Breast epithelium (tissue), 4 donors: ENCODE data around the gene ANO5. TPM values are rescaled to one million over a fixed set of nuclear protein-coding genes. Genes with fewer than 3 reads are reported as not detected.

Experiments
- DNase-seq, 2 donors: peaks; one replicate each; pipeline ENCODE4 v3.0.0-alpha.2; 2019; ENCODE audit warnings: low spot score in 2 of 2
- H3K27ac ChIP-seq, 2 donors: fragments of 200-600 bp; sonication (generic) in 1 of 2; one replicate each; pipeline ENCODE4 v1.5.1; 2016 to 2019; ENCODE audit warnings: mild to moderate bottlenecking in 1 of 2
- H3K27me3 ChIP-seq, 2 donors: fragments of 200-600 bp; sonication (generic) in 1 of 2; one replicate each; pipeline versions ENCODE4 v1.5.1 to v1.6.0; 2017 to 2019; ENCODE audit warnings: control low read depth in 1 of 2, mild to moderate bottlenecking in 1 of 2
- H3K36me3 ChIP-seq: fragments of 200-600 bp; one replicate; pipeline ENCODE4 v1.5.1; 2019
- H3K4me1 ChIP-seq, 2 donors: fragments of 200-600 bp; sonication (generic); one replicate each; pipeline ENCODE4 v1.5.1; 2016 to 2019; ENCODE audit warnings: control low read depth in 1 of 2
- H3K4me3 ChIP-seq, 3 donors: fragments of 200-600 bp; sonication (generic); 1 replicate in 2 of 3; 2 replicates in 1 of 3; pipeline ENCODE4 v1.5.1; 2016 to 2019; ENCODE audit warnings: mild to moderate bottlenecking in 3 of 3, moderate library complexity in 2 of 3
- H3K9me3 ChIP-seq, 2 donors: fragments of 200-600 bp; sonication (generic) in 1 of 2; one replicate each; pipeline ENCODE4 v1.5.1; 2016 to 2019; ENCODE audit warnings: control low read depth in 1 of 2
- POLR2A ChIP-seq: fragments of 450-650 bp; IDR thresholded peaks from one replicate; pipeline ENCODE4 v1.6.1; 2016; ENCODE audit warnings: antibody characterized with exemption, mild to moderate bottlenecking, moderate library complexity
- POLR2AphosphoS5 ChIP-seq, 3 donors: sonication (generic); formaldehyde crosslinking; IDR thresholded peaks; one replicate each; pipeline ENCODE4 v1.6.1; 2017; ENCODE audit warnings: antibody characterized with exemption in 3 of 3
- intact Hi-C: fragments of 100-400 bp; cut with DNase I; formaldehyde crosslinking; loops from one replicate; pipeline ENCODE4 v1.15.1; 2023; ENCODE audit warnings: low total_unique reads
- total RNA-seq, 3 donors: library from RNA; depleted of rRNA; stranded (reverse); fragments of >200 nt; gene quantifications; one replicate each; pipeline ENCODE4 v1.1.0, GENCODE V29; 2016
- TF ChIP-seq, protein P1 (sequence below), 3 donors: fragments of 450-650 bp; IDR thresholded peaks; one replicate each; pipeline ENCODE4 v1.5.1; 2016 to 2017; ENCODE audit warnings: antibody characterized with exemption in 3 of 3, mild to moderate bottlenecking in 3 of 3, moderate library complexity in 3 of 3

Gene ANO5
- total RNA-seq, 3 donors from 2014 or later: 3.3 to 4.2 (median 4.2) TPM

DNA sequence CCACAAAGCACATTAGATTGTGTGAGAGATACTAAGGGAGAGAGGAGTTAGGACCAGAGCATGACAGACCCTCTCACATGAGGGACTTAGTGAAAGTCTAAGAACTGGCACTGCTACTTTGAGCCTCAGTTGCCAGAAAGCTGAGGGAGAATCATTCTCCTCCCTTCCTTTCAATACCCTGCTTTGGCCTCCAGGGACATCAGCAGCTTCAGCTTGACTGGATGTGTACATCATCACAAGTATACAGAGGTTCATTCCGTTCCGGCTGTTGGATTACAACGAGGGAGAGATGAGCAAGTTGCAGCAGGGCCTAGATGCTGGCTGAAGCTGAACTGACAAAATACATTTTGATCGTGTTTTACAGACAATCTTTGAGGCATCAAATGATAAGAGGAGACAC is 15.7 kb upstream of the ANO5 start:
- H3K4me1 ChIP-seq: no peaks in the 10 kb centered on the region
- H3K4me3 ChIP-seq: no peak overlapping the region
- no peak for DNase-seq
- H3K27me3 ChIP-seq: no peaks in the 10 kb centered on the region
- no peak overlapping the region for H3K27ac ChIP-seq
- no peaks in the 10 kb centered on the region for H3K36me3 ChIP-seq
- TF ChIP-seq, protein P1, sequence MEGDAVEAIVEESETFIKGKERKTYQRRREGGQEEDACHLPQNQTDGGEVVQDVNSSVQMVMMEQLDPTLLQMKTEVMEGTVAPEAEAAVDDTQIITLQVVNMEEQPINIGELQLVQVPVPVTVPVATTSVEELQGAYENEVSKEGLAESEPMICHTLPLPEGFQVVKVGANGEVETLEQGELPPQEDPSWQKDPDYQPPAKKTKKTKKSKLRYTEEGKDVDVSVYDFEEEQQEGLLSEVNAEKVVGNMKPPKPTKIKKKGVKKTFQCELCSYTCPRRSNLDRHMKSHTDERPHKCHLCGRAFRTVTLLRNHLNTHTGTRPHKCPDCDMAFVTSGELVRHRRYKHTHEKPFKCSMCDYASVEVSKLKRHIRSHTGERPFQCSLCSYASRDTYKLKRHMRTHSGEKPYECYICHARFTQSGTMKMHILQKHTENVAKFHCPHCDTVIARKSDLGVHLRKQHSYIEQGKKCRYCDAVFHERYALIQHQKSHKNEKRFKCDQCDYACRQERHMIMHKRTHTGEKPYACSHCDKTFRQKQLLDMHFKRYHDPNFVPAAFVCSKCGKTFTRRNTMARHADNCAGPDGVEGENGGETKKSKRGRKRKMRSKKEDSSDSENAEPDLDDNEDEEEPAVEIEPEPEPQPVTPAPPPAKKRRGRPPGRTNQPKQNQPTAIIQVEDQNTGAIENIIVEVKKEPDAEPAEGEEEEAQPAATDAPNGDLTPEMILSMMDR (IDR thresholded peaks at IDR 0.05): no peak
- TF ChIP-seq POLR2A: no peak
- no peak for TF ChIP-seq POLR2AphosphoS5 (IDR thresholded peaks at IDR 0.05)
- no peaks in the 10 kb centered on the region for H3K9me3 ChIP-seq
- intact Hi-C loops: no loop called here

DNA sequence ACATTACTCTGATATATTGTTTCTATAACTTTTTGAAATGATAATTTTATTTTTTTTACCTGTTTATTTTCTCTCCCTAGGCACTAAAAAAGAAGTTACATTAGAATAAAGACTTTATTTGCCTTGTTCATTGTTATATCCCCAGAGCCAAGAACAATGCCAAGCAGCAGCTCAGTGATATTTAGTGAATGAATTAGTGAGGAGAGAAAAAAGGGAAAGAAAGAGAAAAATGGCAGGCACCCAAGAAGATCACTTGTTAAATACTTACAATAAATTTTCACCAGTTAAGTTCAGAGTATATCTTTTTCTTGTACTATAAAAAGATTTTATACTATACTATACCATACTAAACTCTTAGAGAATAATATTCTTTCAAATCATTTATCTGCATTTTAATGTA is 13.3 kb upstream of the ANO5 start:
- no peaks in the 10 kb centered on the region for H3K36me3 ChIP-seq

DNA sequence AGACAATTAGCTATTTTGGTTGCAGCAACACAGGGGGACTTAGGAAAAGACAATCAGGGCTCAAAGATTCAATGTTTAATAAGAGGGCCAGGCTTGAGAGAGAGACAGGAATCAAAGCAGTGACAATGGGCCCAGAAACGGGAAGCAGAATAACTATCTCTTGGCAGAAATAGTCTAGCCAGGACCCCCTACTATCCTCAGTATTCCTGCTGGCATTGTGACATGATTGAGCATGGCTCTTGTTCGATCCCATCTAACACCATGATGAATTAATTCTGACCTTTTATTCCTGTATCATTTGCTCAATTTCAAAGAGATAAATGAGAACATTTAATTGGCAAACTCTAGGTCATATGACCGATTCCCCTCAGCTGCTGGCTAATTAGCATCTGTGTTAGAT is 12.8 kb upstream of the ANO5 start:
- no peaks in the 10 kb centered on the region for H3K27me3 ChIP-seq
- no peak for TF ChIP-seq POLR2A
- TF ChIP-seq, protein P1 (IDR thresholded peaks at IDR 0.05): no peak
- no peak for TF ChIP-seq POLR2AphosphoS5 (IDR thresholded peaks at IDR 0.05)
- H3K36me3 ChIP-seq: no peaks in the 10 kb centered on the region
- no peak overlapping the region for H3K4me3 ChIP-seq
- no peak for DNase-seq
- no peaks in the 10 kb centered on the region for H3K9me3 ChIP-seq
- no peaks in the 10 kb centered on the region for H3K4me1 ChIP-seq
- intact Hi-C loops: no loop called here
- H3K27ac ChIP-seq: no peak overlapping the region

More for the DNA sequence above, 13.3 kb upstream of the ANO5 start:
- Histone ChIP-seq H3K27ac (no peak overlapping the region), H3K27me3 (no peaks in the 10 kb centered on the region), H3K9me3 (no peaks in the 10 kb centered on the region), H3K4me1 (no peaks in the 10 kb centered on the region), H3K4me3 (no peak overlapping the region)
- TF ChIP-seq, protein P1 (IDR thresholded peaks at IDR 0.05): no peak
- no peak for TF ChIP-seq POLR2AphosphoS5 (IDR thresholded peaks at IDR 0.05)
- TF ChIP-seq POLR2A: no peak
- DNase-seq: no peak
- intact Hi-C loops: no loop called here

DNA sequence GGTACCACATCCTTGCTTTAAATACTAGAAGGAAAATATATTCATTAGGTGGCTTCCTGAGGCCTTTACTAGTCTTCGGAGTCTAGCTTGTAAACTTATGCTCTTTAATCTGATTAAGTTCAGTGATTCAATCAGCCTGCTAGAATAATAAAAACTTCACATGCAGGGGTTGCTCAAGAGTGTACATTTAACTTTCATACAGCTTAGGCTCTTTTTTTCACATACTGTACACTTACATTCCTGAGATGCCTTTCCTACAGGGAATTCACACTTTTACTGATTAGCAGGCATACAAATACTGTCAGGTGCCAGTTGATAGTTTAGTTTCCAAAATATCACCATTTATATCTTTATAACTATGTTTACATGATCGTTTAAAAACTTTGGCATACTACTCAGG is 3.2 kb upstream of the ANO5 start:
- intact Hi-C loops: no loop called here
- Histone ChIP-seq H3K4me1 (peaks cover 0 to 6% of the 10 kb centered on the region in 2 donors), H3K36me3 (no peaks in the 10 kb centered on the region), H3K27me3 (no peaks in the 10 kb centered on the region), H3K9me3 (no peaks in the 10 kb centered on the region), H3K4me3 (no peak overlapping the region), H3K27ac (no peak overlapping the region)
- no peak for DNase-seq
- TF ChIP-seq POLR2A (no peak), POLR2AphosphoS5 (IDR thresholded peaks at IDR 0.05) (no peak)
- TF ChIP-seq, protein P1 (IDR thresholded peaks at IDR 0.05): no peak

DNA sequence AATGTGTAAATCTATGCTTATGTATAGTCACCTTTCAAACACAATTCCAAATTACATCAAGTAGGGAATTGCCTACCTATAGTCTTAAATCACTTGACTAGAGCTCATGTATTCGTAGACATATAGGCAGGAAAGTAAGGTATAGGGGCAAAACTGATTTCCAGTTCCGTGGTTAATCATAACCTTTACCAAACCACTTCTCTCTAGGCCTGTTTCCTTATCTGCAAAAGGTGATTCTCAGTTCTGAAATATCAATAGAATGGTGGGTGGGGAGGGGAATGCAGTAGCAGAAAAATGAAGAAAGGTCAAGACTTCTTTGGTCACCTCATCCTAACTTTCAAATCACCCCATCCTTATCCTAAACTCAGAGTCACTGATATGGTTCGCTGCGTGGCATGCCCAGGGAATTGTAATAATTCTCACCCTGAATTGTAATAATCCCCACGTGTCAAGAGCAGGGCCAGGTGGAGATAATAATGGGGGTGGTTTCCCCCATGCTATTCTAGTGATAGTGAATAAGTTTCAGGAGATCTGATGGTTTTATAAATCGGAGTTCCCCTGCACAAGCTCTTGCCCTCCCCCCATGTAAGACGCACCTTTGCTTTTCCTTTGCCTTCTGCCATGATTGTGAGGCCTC is 1.9 kb upstream of the ANO5 start:
- H3K4me1 ChIP-seq: peaks cover 0 to 6% of the 10 kb centered on the region in 2 donors
- no peaks in the 10 kb centered on the region for H3K36me3 ChIP-seq
- no peak overlapping the region for H3K4me3 ChIP-seq
- H3K27ac ChIP-seq: no peak overlapping the region
- no peaks in the 10 kb centered on the region for H3K9me3 ChIP-seq
- TF ChIP-seq POLR2A: no peak
- TF ChIP-seq POLR2AphosphoS5 (IDR thresholded peaks at IDR 0.05): no peak
- TF ChIP-seq, protein P1 (IDR thresholded peaks at IDR 0.05): no peak
- no peak for DNase-seq
- intact Hi-C loops: no loop called here
- peaks cover 0 to 6% of the 10 kb centered on the region in 2 donors for H3K27me3 ChIP-seq
